Aorta (tissue), 5 donors: Measurements from ENCODE around the gene PLA2G4A. TPM values are rescaled to one million over a fixed set of nuclear protein-coding genes. Genes with fewer than 3 reads are reported as not detected.

Experiments
- ATAC-seq: fragments of 200-7000 bp; cut with Tn5 transposase; one replicate; pipeline ENCODE4 v1.9.1; 2022; ENCODE audit warnings: moderate library complexity; ENCODE audit not compliant: low FRiP score
- DNase-seq, 2 donors: peaks; one replicate each; pipeline ENCODE4 v3.0.0-alpha.2; 2020
- H3K27ac ChIP-seq, 2 donors: one replicate each; pipeline ENCODE4 v1.5.1; 2013; ENCODE audit warnings: low read length in 2 of 2, mild to moderate bottlenecking in 2 of 2, moderate library complexity in 2 of 2, control low read depth in 1 of 2, inconsistent platforms in 1 of 2, low read depth in 1 of 2
- H3K27me3 ChIP-seq, 2 donors: one replicate each; pipeline ENCODE4 v1.6.1; 2013; ENCODE audit warnings: control low read depth in 1 of 2, low read length in 1 of 2, mild to moderate bottlenecking in 1 of 2, moderate library complexity in 1 of 2; ENCODE audit not compliant: insufficient read depth in 2 of 2, control insufficient read depth in 1 of 2
- H3K36me3 ChIP-seq, 2 donors: one replicate each; pipeline ENCODE4 v1.6.1; 2013; ENCODE audit warnings: control low read depth in 1 of 2, low read length in 1 of 2, mild to moderate bottlenecking in 1 of 2; ENCODE audit not compliant: insufficient read depth in 2 of 2, control insufficient read depth in 1 of 2
- H3K4me1 ChIP-seq, 2 donors: one replicate each; pipeline ENCODE4 v1.6.1; 2013; ENCODE audit warnings: low read length in 2 of 2, control low read depth in 1 of 2, mild to moderate bottlenecking in 1 of 2, moderate library complexity in 1 of 2; ENCODE audit not compliant: insufficient read depth in 2 of 2, control insufficient read depth in 1 of 2
- H3K4me3 ChIP-seq, 2 donors: one replicate each; pipeline ENCODE4 v1.5.1; 2013; ENCODE audit warnings: low read length in 2 of 2, control low read depth in 1 of 2, mild to moderate bottlenecking in 1 of 2
- H3K9me3 ChIP-seq: one replicate; pipeline ENCODE4 v1.6.1; 2013; ENCODE audit warnings: mild to moderate bottlenecking, low read length; ENCODE audit not compliant: control insufficient read depth
- WGBS, 2 donors: extraction: QIAGEN DNeasy Blood & Tissue Kit; methylation state at CpG; one replicate each; pipeline ENCODE4 v1.1.7; 2013; 5-methylcytosine and 5-hydroxymethylcytosine counted together
- intact Hi-C, 2 donors: fragments of 100-400 bp; cut with DNase I; formaldehyde crosslinking; loops; one replicate each; pipeline versions ENCODE4 v1.14.2 to v1.15.0; 2022
- polyA plus RNA-seq, 2 donors: library from polyadenylated mRNA; stranded (reverse); fragments of 200-250 nt; gene quantifications; one replicate each; pipeline ENCODE4 v1.2.3, GENCODE V29; 2013
- total RNA-seq, 2 donors: library from RNA; stranded (reverse); fragmentation: NEBNext Ultra II Directional; extraction: Animal tissue kit (Norgen Biotek cat#: 25700); gene quantifications; one replicate each; pipeline ENCODE4 v1.2.1, GENCODE V29; 2021
- donor health status: healthy with polysubstance abuse.
- donor health status: Bipolar disorder and iron deficiency.
- donor health status: DM: no; HTN: no; CAD: no.
- donor health status: DM: no; HTN: no; CAD: no.
- donor health status: DM: yes; HTN: yes; CAD: no.

Gene PLA2G4A
- total and polyA plus RNA-seq, 4 donors = 4.6 to 11.8 (median 7.9) TPM

GRCh38 chr1:186793582-186793927 lies 35.2 kb upstream of the PLA2G4A start:
- Histone ChIP-seq H3K27me3 (no peaks in the 10 kb centered on the region), H3K4me1 (no peaks in the 10 kb centered on the region), H3K27ac (no peak overlapping the region), H3K9me3 (no peaks in the 10 kb centered on the region), H3K36me3 (no peaks in the 10 kb centered on the region), H3K4me3 (no peak overlapping the region)
- intact Hi-C loops = no loop called here
- 42 to 60% methylated on average over 1 of the region's 1 CpG for WGBS, 2 donors
- no peak for ATAC-seq
- no peak for DNase-seq

GRCh38 chr1:186798960-186799688 lies 29.6 kb upstream of the PLA2G4A start:
- no peaks in the 10 kb centered on the region for H3K9me3 ChIP-seq
- H3K4me3 ChIP-seq = no peak overlapping the region
- H3K27me3 ChIP-seq = no peaks in the 10 kb centered on the region
- no peaks in the 10 kb centered on the region for H3K36me3 ChIP-seq
- no peaks in the 10 kb centered on the region for H3K4me1 ChIP-seq
- no peak for DNase-seq
- H3K27ac ChIP-seq = no peak overlapping the region
- intact Hi-C loops = no loop called here
- ATAC-seq = no peak
- 65 to 73% methylated on average over 4 of the region's 4 CpGs for WGBS, 2 donors

- H3K27ac ChIP-seq = no peak overlapping the region
- intact Hi-C loops = no loop called here
- H3K4me3 ChIP-seq = no peak overlapping the region
- H3K4me1 ChIP-seq = no peaks in the 10 kb centered on the region
- no peaks in the 10 kb centered on the region for H3K36me3 ChIP-seq
- H3K9me3 ChIP-seq = no peaks in the 10 kb centered on the region
- DNase-seq = no peak
- no peaks in the 10 kb centered on the region for H3K27me3 ChIP-seq
- ATAC-seq = no peak
Measured at GRCh38 chr1:186799689-186800054, 29.1 kb upstream of the PLA2G4A start.

- intact Hi-C loops = no loop called here
Measured at GRCh38 chr1:186802388-186802787, 26.4 kb upstream of the PLA2G4A start.

GRCh38 chr1:186804679-186805078 lies 24.1 kb upstream of the PLA2G4A start:
- H3K27me3 ChIP-seq = no peaks in the 10 kb centered on the region
- H3K4me1 ChIP-seq = no peaks in the 10 kb centered on the region
- ATAC-seq (no peak), DNase-seq (no peak)
- H3K36me3 ChIP-seq = no peaks in the 10 kb centered on the region
- WGBS, 2 donors = 75 to 89% methylated on average over 5 of the region's 5 CpGs
- H3K9me3 ChIP-seq = no peaks in the 10 kb centered on the region
- intact Hi-C loops = no loop called here
- no peak overlapping the region for H3K27ac ChIP-seq
- no peak overlapping the region for H3K4me3 ChIP-seq

More at GRCh38 chr1:186802388-186802787, 26.4 kb upstream of the PLA2G4A start:
- Histone ChIP-seq H3K9me3 (no peaks in the 10 kb centered on the region), H3K27ac (no peak overlapping the region), H3K4me1 (no peaks in the 10 kb centered on the region), H3K4me3 (no peak overlapping the region), H3K36me3 (no peaks in the 10 kb centered on the region), H3K27me3 (no peaks in the 10 kb centered on the region)
- DNase-seq = no peak
- 81 to 95% methylated on average over 1 of the region's 1 CpG for WGBS, 2 donors
- no peak for ATAC-seq

GRCh38 chr1:186806477-186806876 lies 22.3 kb upstream of the PLA2G4A start:
- Histone ChIP-seq H3K4me1 (no peaks in the 10 kb centered on the region), H3K36me3 (no peaks in the 10 kb centered on the region), H3K4me3 (no peak overlapping the region), H3K27ac (no peak overlapping the region), H3K9me3 (no peaks in the 10 kb centered on the region), H3K27me3 (no peaks in the 10 kb centered on the region)
- ATAC-seq = no peak
- no peak for DNase-seq
- intact Hi-C loops = no loop called here
- 48 to 49% methylated on average over 3 of the region's 3 CpGs for WGBS, 2 donors

GRCh38 chr1:186807163-186807562 lies 21.6 kb upstream of the PLA2G4A start:
- WGBS, 2 donors = 90 to 94% methylated on average over 4 of the region's 4 CpGs

GRCh38 chr1:186811892-186812291 lies 16.9 kb upstream of the PLA2G4A start:
- no peak for DNase-seq
- no peaks in the 10 kb centered on the region for H3K9me3 ChIP-seq
- no peak overlapping the region for H3K4me3 ChIP-seq
- no peaks in the 10 kb centered on the region for H3K36me3 ChIP-seq
- H3K27ac ChIP-seq = no peak overlapping the region
- 94 to 95% methylated on average over 1 of the region's 1 CpG for WGBS, 2 donors
- no peak for ATAC-seq
- H3K4me1 ChIP-seq = no peaks in the 10 kb centered on the region
- intact Hi-C loops = no loop called here
- no peaks in the 10 kb centered on the region for H3K27me3 ChIP-seq

More at GRCh38 chr1:186807163-186807562, 21.6 kb upstream of the PLA2G4A start:
- Histone ChIP-seq H3K4me1 (no peaks in the 10 kb centered on the region), H3K36me3 (no peaks in the 10 kb centered on the region), H3K4me3 (no peak overlapping the region), H3K9me3 (no peaks in the 10 kb centered on the region), H3K27me3 (no peaks in the 10 kb centered on the region), H3K27ac (no peak overlapping the region)
- no peak for ATAC-seq
- no peak for DNase-seq
- intact Hi-C loops = no loop called here

GRCh38 chr1:186812570-186812969 lies 16.2 kb upstream of the PLA2G4A start:
- H3K27me3 ChIP-seq = no peaks in the 10 kb centered on the region
- no peaks in the 10 kb centered on the region for H3K4me1 ChIP-seq
- no peaks in the 10 kb centered on the region for H3K9me3 ChIP-seq
- ATAC-seq (no peak), DNase-seq (no peak)
- H3K36me3 ChIP-seq = no peaks in the 10 kb centered on the region
- intact Hi-C loops = no loop called here
- H3K4me3 ChIP-seq = no peak overlapping the region
- no peak overlapping the region for H3K27ac ChIP-seq
- 4 to 16% methylated on average over 4 of the region's 4 CpGs for WGBS, 2 donors
